ENCODE measurements around the gene FBXO31.
"Not testable (repeated sequence)": the region's sequence is repeated elsewhere in the genome, so short reads cannot be mapped to it uniquely, and the experiment has no call there.

Gene FBXO31

DNA sequence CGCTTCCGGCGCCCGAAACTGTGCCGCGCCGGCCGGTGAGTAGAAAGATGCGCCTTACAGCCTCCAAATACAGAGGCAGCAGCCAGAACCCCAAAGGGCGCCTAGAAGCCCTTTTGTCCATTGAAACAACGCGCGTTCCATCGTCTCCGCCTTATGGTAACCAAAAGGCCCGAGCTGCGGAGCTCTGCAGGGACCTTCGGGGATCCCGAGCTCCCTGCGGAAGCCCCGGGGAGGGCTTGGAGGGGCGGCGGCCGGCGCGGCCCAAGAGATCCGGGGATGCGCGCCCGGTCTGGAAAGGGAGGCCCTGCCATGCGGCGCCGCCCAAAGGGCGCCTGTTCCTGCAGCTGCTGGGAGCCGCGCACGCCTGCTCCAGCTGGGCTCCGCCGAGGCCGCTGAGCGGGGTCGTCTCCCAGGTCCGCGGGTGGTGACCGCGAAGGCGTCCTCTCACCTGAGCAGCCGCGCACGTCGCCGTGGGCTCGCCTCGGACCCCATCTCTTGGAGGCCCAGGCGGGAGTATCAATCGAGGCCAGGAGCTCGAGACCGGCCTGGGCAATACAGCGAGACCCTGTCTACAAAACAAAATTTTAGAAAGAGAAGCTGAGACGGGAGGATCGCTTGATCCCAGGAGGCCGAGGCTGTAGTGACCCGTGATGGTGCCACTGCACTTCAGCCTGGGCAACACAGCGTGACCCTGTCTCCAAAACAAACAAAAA lies 742 bp upstream of the FBXO31 start:
- peak; percentile 42 for DNase-seq

GRCh38 chr16:87382023-87382785 lies 1.4 kb downstream of the FBXO31 start:
- DNase-seq = no peak

GRCh38 chr16:87380881-87381280 lies 2.7 kb downstream of the FBXO31 start:
- no peak for DNase-seq

- DNase-seq = no peak
These were observed 3.2 kb downstream of the FBXO31 start for GRCh38 chr16:87380403-87380802.

DNA sequence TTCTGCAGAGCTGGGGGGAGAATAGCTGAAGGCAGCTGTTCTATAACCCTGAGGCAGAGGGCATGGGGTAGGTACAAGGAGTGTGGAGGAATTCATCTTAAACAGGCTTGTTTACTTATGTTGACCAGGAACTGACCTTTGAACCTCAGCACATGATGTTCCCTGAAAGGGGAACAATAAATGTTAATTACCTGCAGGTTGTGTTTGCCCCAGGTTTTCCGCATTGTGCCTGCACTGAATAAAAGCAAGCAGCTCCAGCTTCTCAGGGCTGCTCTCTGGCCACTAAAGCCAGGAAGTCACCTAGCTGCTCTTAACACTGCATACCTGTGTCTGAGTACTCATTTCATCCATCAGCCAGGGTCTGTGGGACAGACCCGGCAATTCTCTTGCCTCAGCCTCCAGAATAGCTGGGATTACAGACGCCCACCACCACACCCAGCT lies 4.2 kb downstream of the FBXO31 start:
- DNase-seq = not testable (repeated sequence)

GRCh38 chr16:87376660-87377059 lies 6.9 kb downstream of the FBXO31 start:
- DNase-seq = no peak

- DNase-seq = no peak
These were observed 8.0 kb downstream of the FBXO31 start for GRCh38 chr16:87375426-87376135.

GRCh38 chr16:87374313-87374712 lies 9.3 kb downstream of the FBXO31 start:
- DNase-seq = no peak

DNA sequence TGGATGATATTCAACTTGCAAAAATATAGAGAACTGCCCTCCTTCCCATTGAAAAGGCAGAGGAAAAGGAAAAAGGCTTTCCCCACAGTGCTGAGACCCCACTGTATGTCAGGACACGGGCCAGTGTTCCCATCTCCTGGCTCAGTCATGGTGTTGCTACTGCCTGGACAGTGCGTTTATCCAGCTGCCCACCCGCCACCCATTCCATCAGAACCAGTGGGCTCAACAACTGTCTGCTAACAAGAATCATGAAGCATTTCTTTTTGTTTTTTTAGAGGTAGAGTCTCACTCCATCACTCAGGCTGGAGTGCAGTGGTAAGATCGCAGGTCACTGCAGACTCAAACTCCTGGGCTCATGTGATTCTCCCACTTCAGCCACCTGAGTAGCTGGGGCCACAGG lies 11.3 kb downstream of the FBXO31 start:
- no peak for DNase-seq

DNA sequence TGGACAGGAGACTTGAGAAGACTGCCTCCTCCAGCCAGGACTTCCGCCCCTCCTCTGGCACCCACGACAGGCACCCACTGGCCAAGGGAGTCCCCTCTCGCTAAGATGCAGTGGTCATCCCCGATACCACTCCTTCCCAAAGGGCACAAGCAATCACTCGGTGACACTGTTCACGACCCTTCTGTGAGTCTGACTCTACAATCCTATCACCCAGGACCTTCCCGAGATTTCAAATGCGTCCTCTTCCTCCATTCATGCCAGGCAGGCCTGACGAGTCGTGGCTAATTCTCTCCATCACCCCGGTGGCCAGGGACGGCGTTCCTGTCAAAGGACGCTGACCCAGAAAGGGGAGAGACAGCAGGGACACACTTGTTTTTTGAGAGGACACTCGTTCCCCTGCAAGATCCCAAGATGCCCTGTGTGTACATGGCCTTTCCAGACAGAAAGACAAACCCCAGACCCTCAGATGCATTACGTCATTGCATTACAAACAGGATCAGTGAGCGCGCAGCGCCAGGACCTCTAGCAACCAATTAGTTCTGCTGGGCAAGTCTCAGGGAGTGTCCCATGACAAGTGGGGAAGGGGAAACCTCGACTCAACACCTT lies 12.2 kb downstream of the FBXO31 start:
- no peak for DNase-seq

- DNase-seq = no peak
These were observed 13.5 kb downstream of the FBXO31 start for GRCh38 chr16:87369796-87370719.

- no peak for DNase-seq
These were observed 14.3 kb downstream of the FBXO31 start for GRCh38 chr16:87369117-87369765.

GRCh38 chr16:87368029-87368770 lies 15.4 kb downstream of the FBXO31 start:
- DNase-seq = no peak

DNA sequence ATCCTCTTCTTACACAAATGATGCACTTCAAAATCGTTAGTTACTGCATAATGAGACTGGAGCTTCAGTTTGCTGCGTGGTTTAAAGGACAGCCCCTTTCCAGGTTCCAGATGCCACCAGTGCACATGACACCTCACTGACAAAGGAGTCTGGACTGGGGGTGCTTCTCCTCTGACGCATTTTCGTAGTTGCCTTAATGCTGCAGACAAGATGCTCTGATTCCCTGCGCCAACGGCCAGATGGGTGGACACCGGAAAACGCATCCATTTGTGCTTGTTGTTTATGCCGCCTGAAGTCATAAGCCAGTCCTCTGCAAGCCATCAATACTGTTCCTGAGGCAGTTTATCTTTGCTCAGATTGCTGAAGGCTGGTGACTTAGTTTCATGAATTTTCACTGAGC lies 16.0 kb downstream of the FBXO31 start:
- no peak for DNase-seq

DNA sequence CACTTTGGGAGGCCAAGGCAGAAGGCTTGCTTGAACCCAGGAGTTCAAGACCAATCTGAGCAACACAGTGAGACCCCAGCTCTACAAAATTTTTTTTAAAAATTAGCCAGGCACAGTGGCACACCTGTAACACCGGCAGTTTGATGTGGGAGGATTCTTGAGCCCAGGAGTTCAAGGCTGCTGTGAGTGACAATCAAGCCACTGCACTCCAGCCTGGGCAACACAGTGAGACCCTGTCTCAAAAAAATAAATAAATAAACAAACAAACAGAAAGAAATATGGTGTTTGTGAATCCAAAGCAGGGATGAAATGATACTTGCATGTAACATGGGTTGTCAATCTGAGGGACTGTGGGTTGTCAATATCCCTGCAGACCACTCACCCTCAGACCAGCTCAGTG lies 16.6 kb downstream of the FBXO31 start:
- no peak for DNase-seq

DNA sequence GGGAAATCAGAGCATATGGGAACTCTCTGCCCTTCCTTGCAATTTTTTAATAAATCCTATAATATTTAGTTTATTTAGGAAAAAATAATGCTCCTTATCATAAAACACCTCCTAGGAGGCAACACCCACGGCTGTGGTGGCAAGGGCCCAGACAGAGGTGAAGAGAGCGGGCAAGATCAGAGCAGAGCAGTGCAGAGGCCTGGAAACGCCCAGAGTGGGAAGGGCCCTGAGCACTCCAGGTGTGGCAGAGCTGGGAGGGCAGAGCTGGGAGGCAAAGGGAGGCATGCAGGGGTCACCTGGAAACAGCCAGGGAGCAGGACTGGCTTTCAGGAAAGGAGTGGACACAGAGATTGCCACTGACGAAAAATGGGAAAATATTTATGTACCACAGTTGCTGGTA lies 17.3 kb downstream of the FBXO31 start:
- DNase-seq = no peak

GRCh38 chr16:87365021-87365713 lies 18.4 kb downstream of the FBXO31 start:
- no peak for DNase-seq

DNA sequence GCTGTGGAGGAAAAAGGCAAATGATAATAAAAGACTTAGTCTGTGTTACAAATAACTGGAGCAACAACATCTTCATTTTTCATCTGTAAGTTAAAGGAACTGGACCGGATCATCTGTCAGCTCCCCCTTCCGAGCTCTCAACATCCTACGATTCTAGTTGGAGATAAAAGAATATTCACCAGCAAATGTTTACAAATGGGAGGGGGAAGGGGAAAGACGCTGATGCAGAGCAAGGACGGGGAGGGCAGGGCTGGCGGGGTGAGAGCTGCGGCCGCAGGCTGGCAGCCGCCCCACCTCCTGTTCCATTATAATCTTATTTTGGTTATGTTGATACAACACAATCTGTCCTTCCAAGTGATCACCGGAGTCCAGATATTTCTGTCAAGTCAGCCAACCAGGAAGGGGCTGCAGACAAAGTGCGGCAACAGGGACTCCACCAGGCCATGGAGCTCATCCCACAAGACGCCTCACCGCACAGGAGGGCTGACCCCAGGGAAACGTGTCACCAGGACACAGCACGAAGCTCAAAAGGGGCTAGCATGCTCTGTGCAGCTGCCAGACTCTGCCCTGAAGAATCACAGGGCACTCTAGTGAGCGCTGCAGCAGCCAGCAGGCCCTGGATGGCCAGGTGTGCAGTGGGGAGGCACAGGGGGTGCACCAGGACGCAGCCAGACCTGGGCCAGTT lies 19.7 kb downstream of the FBXO31 start:
- DNase-seq = no peak

GRCh38 chr16:87362828-87363559 lies 20.6 kb downstream of the FBXO31 start:
- not testable (repeated sequence) for DNase-seq

Measured in left hindlimb (tissue), 1 donor.